HG03064 (cell line): Measurements from ENCODE around the gene GNS.

Experiments used
- ATAC-seq: cut with Tn5 transposase; IDR thresholded peaks from one replicate; pipeline ENCODE4 v1.9.1; 2021; ENCODE audit warnings: low read depth; ENCODE audit not compliant: unreplicated experiment

GNS gene

GRCh38 chr12:64740646-64741045 lies 18.6 kb downstream of the GNS start:
- ATAC-seq = no peak

- no peak for ATAC-seq
These were observed 19.4 kb downstream of the GNS start for GRCh38 chr12:64739778-64740177.

GRCh38 chr12:64737539-64737938 lies 21.7 kb downstream of the GNS start:
- ATAC-seq = no peak

GRCh38 chr12:64736771-64737170 lies 22.4 kb downstream of the GNS start:
- no peak for ATAC-seq

- no peak for ATAC-seq
These were observed 23.8 kb downstream of the GNS start for GRCh38 chr12:64735442-64735841.

- ATAC-seq = no peak
These were observed 25.3 kb downstream of the GNS start for GRCh38 chr12:64733857-64734256.

GRCh38 chr12:64731683-64732082 lies 27.5 kb downstream of the GNS start:
- ATAC-seq = no peak

GRCh38 chr12:64730588-64730969 lies 28.6 kb downstream of the GNS start:
- no peak for ATAC-seq

- ATAC-seq = no peak
These were observed 29.2 kb downstream of the GNS start for GRCh38 chr12:64729909-64730587.

GRCh38 chr12:64724201-64724745 lies 34.9 kb downstream of the GNS start:
- ATAC-seq = no peak

- ATAC-seq = no peak
These were observed 35.6 kb downstream of the GNS start for GRCh38 chr12:64723630-64724029.

GRCh38 chr12:64722835-64723234 lies 36.4 kb downstream of the GNS start:
- ATAC-seq = no peak

- ATAC-seq = no peak
These were observed 38.3 kb downstream of the GNS start for GRCh38 chr12:64720884-64721283.

- no peak for ATAC-seq
These were observed 40.6 kb downstream of the GNS start for GRCh38 chr12:64718649-64719048.

- ATAC-seq = no peak
These were observed 42.3 kb downstream of the GNS start for GRCh38 chr12:64716839-64717455.

GRCh38 chr12:64716371-64716770 lies 42.8 kb downstream of the GNS start:
- no peak for ATAC-seq

- ATAC-seq = peak; percentile 68
These were observed 44.6 kb downstream of the GNS start for GRCh38 chr12:64714551-64714968.

- ATAC-seq = no peak
These were observed 45.8 kb downstream of the GNS start for GRCh38 chr12:64713376-64713775.

- no peak for ATAC-seq
These were observed 49.8 kb downstream of the GNS start for GRCh38 chr12:64709429-64709828.

GRCh38 chr12:64707926-64708325 lies 51.3 kb downstream of the GNS start:
- ATAC-seq = no peak

GRCh38 chr12:64707362-64707761 lies 51.8 kb downstream of the GNS start:
- ATAC-seq = no peak

GRCh38 chr12:64706857-64707256 lies 52.3 kb downstream of the GNS start:
- ATAC-seq = no peak
